Mesothelial cell of epicardium (in vitro differentiated cells): ENCODE data around the gene GPBP1. TPM values are rescaled to one million over a fixed set of nuclear protein-coding genes. Genes with fewer than 3 reads are reported as not detected.

ENCODE experiments used
- DNase-seq, 2 experiments: peaks; one replicate each; pipeline ENCODE4 v3.0.0; 2021; ENCODE audit warnings: low spot score in 2 of 2; ENCODE audit not compliant: unreplicated experiment in 2 of 2
- H3K27ac Mint-ChIP-seq: 2 replicates; pipeline ENCODE4 v1.8.0; 2021; ENCODE audit warnings: mixed read lengths
- H3K27me3 Mint-ChIP-seq: 2 replicates; pipeline ENCODE4 v1.8.0; 2021; ENCODE audit warnings: low read depth, mixed read lengths
- H3K36me3 Mint-ChIP-seq: 2 replicates; pipeline ENCODE4 v1.8.0; 2021; ENCODE audit warnings: mixed read lengths
- H3K4me1 Mint-ChIP-seq: 2 replicates; pipeline ENCODE4 v1.8.0; 2021; ENCODE audit warnings: mixed read lengths
- H3K4me3 Mint-ChIP-seq: 2 replicates; pipeline ENCODE4 v1.8.0; 2021; ENCODE audit warnings: mild to moderate bottlenecking, moderate library complexity, mixed read lengths
- H3K9me3 Mint-ChIP-seq: 2 replicates; pipeline ENCODE4 v1.8.0; 2021; ENCODE audit warnings: mixed read lengths
- total RNA-seq: library from RNA; stranded (reverse); gene quantifications from 3 replicates; pipeline ENCODE4 v1.2.1, GENCODE V29; 2021
- TF ChIP-seq, protein P1 (sequence below): fragments of 200-600 bp; sonication (generic); IDR thresholded peaks from one replicate; pipeline ENCODE4 v1.5.0; 2021; ENCODE audit warnings: antibody characterized with exemption; ENCODE audit not compliant: unreplicated experiment

The GPBP1 gene
- total RNA-seq = 125 to 134 TPM (median 129 TPM) in 3 replicates

DNA sequence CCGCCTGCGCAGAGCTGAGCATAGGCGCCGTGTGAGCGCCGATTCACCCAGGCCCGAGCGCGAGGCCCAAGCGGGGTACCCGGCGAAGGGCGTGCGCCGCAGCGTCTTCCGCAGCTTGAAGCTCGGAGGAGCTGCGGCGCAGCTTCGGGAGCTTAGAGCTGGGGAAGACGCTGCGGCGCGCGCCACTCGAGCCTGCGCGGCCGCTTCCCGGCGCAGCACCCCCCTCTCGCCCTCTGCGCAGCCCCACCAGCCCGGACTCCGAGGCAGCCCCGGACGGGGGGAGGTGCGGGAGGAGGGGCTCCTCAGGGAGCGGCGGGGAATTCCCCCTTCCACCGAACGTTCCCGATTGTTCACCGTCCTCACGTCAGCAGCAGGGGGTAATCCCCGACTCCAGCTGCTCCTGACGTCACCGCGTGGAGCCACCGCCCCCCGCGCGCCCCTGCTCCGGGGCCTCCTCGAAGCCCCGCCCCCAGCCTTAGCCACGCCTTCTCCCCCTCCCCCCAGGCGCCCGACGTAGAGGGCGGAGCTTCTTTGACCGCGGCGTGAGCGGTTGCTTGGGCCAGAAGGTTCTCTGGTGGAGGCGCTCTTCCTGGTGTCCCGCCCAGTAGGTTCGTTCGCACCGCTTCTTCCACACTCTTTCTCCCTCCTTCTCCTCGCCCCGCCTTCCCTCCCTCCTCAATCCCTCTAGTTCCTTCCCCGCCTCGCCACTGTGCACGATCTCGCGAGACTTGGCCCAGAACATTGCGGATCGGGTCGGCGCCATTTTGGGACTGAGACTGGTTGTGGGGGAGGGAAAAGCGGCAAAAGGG is at the start of gene GPBP1:
GPBP1 (plus strand) TSS at position 741 of the 809 bp plus-strand sequence. CDS start 40,072 bp downstream, outside the sequence.
- peaks cover 29% of the 10 kb centered on the region for H3K4me1 Mint-ChIP-seq
- H3K27ac Mint-ChIP-seq = peak within 1 kb of the TSS; percentile 100
- peak within 1 kb of the TSS; percentile 91 for H3K4me3 Mint-ChIP-seq
- DNase-seq = peak; percentile 98 to 99
- no peaks in the 10 kb centered on the region for H3K27me3 Mint-ChIP-seq
- TF ChIP-seq, protein P1, sequence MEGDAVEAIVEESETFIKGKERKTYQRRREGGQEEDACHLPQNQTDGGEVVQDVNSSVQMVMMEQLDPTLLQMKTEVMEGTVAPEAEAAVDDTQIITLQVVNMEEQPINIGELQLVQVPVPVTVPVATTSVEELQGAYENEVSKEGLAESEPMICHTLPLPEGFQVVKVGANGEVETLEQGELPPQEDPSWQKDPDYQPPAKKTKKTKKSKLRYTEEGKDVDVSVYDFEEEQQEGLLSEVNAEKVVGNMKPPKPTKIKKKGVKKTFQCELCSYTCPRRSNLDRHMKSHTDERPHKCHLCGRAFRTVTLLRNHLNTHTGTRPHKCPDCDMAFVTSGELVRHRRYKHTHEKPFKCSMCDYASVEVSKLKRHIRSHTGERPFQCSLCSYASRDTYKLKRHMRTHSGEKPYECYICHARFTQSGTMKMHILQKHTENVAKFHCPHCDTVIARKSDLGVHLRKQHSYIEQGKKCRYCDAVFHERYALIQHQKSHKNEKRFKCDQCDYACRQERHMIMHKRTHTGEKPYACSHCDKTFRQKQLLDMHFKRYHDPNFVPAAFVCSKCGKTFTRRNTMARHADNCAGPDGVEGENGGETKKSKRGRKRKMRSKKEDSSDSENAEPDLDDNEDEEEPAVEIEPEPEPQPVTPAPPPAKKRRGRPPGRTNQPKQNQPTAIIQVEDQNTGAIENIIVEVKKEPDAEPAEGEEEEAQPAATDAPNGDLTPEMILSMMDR = no peak
- H3K36me3 Mint-ChIP-seq = peaks cover 3% of the 10 kb centered on the region
- no peaks in the 10 kb centered on the region for H3K9me3 Mint-ChIP-seq

DNA sequence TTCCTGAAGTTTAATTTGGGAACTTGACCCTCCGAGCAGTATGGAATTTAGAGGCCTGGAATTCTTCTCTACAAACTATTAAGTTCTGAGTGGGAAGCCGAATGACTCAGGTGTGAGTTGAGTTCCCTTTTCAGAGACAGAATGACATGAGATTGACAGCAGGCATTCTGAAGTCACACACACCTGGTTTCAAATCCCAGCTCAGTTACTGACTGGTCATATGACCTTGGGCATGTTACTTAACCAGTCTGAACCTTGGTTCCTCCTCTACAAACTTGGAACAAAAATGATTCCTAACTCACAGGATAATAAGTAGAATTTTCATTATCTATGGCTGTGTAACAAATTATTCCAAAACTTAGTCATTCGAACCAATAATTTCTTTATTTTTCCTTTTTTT is 45.5 kb upstream of the GPBP1 start:
- TF ChIP-seq, protein P1 = no peak
- Mint-ChIP-seq H3K4me3 (no peak overlapping the region), H3K9me3 (no peaks in the 10 kb centered on the region), H3K4me1 (no peaks in the 10 kb centered on the region), H3K27ac (no peak overlapping the region), H3K36me3 (no peaks in the 10 kb centered on the region), H3K27me3 (no peaks in the 10 kb centered on the region)
- no peak for DNase-seq

GRCh38 chr5:57133574-57133973 is 40.3 kb upstream of the GPBP1 start:
- Mint-ChIP-seq H3K4me3 (no peak overlapping the region), H3K9me3 (no peaks in the 10 kb centered on the region), H3K36me3 (no peaks in the 10 kb centered on the region), H3K27ac (no peak overlapping the region), H3K27me3 (no peaks in the 10 kb centered on the region), H3K4me1 (no peaks in the 10 kb centered on the region)
- TF ChIP-seq, protein P1 = no peak
- no peak for DNase-seq

DNA sequence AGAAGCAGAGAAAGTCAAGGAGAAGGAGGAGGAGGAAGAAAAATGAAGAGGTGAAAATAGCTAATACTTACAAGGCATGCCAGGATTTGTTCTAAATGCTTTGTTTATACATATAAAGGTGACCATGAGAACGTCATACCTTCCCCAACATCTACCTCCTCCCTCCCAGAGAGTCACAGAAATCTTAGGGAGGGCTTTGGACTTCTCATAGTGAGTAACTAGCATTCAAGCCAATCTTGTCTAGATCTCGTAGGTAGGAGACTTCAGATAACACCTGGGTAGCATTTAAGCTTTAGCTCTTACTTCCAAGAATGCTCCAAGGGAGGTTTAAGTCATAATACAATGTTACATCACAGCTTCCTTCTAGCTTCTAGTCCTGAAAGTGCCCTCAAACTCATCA is 36.5 kb upstream of the GPBP1 start:
- H3K4me1 Mint-ChIP-seq = no peaks in the 10 kb centered on the region
- no peak overlapping the region for H3K27ac Mint-ChIP-seq
- no peaks in the 10 kb centered on the region for H3K27me3 Mint-ChIP-seq
- H3K36me3 Mint-ChIP-seq = no peaks in the 10 kb centered on the region
- no peak overlapping the region for H3K4me3 Mint-ChIP-seq
- no peak for DNase-seq
- H3K9me3 Mint-ChIP-seq = no peaks in the 10 kb centered on the region
- TF ChIP-seq, protein P1 = no peak

DNA sequence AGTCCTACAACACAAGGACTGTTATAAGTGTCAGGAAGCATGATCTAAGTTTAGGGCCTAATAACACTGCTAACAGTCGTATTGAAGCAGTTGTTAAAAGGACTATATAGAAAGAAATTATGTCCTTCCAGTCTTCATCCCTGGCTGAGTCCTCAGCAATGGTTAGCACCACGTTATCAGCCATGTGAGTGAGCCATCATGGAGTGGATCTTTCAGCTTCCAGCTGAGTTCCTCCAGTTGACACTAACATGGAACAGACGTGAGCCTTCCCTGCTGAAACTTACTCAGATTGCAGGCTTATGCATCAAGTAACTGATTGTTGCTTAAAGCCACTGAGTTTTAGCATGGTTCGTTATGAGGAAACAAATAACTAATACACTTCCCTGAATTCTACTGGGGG is 21.5 kb upstream of the GPBP1 start:
- TF ChIP-seq, protein P1 = no peak
- Mint-ChIP-seq H3K9me3 (peaks cover 5% of the 10 kb centered on the region), H3K4me3 (no peak overlapping the region), H3K27ac (no peak overlapping the region), H3K4me1 (no peaks in the 10 kb centered on the region), H3K27me3 (no peaks in the 10 kb centered on the region), H3K36me3 (peaks cover 3% of the 10 kb centered on the region)
- no peak for DNase-seq
